Tibial nerve (tissue), 4 donors: ENCODE data around the gene BTD.

Experiments
- CTCF ChIP-seq, 5 experiments: fragments of 200-600 bp in 3 of 5; fragments of 450-650 bp in 2 of 5; sonication (generic) in 3 of 5; IDR thresholded peaks; one replicate each; pipeline ENCODE4 v1.5.1; 2016 to 2019; ENCODE audit warnings: antibody characterized with exemption in 5 of 5, mild to moderate bottlenecking in 3 of 5, moderate library complexity in 2 of 5
- EP300 ChIP-seq, 2 donors: sonication (generic); formaldehyde crosslinking; IDR thresholded peaks; one replicate each; pipeline ENCODE4 v1.6.1; 2017; ENCODE audit warnings: antibody characterized with exemption in 2 of 2, mild to moderate bottlenecking in 1 of 2

DNA sequence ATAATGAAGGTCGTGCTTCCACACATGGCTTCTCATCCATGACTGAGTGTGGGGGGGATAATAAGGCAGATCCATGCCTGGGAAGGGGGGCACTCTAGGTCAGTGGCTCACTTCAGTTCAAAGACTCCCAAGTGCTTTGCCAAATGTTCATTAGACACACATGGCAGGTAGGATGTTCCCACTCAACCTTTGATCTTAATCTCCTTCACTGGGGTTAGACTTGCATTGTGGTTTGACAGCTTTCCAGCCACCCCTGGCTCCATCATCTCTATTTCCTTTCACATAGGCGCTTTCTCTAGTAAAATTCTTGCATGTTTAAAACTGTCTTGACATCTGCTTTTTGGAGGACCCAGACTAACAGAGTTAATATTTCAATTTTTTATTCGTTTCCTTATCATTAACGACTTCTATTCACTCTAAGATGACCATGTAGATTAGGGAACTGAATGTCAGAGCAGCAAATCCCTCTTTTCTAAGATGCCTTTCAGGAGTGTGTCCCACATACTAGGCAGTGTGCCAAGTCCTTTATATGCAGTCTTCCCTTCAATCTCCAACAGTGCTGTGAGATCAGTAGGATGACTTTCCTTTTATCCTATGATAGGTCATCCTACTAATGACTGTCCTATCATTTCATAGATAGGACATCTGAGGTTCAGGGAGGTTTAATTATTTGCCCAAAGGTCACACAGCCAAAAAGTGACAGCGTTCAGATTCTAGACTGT, 57.9 kb downstream of the BTD start:
- TF ChIP-seq CTCF (IDR thresholded peaks at IDR 0.05) (no peak), EP300 (IDR thresholded peaks at IDR 0.05) (no peak)
